Panc1 (cell line): ENCODE measurements around the gene STXBP4.

Experiments
- POLR2AphosphoS5 ChIP-seq: IDR thresholded peaks from 2 replicates; pipeline ENCODE4 v1.6.1; 2012; ENCODE audit warnings: mild to moderate bottlenecking, low read depth, low read length, moderate library complexity
- SIN3A ChIP-seq: IDR thresholded peaks from 2 replicates; pipeline ENCODE4 v1.6.1; 2012; ENCODE audit warnings: low read depth, mild to moderate bottlenecking, low read length, moderate library complexity, borderline replicate concordance; ENCODE audit not compliant: insufficient read depth
- TF ChIP-seq, protein P1 (sequence below): fragments of 450-650 bp; IDR thresholded peaks from 2 replicates; pipeline ENCODE4 v1.5.1; 2017; ENCODE audit warnings: mild to moderate bottlenecking

GRCh38 chr17:54983260-54983659 lies 14.7 kb downstream of the STXBP4 start:
- TF ChIP-seq, protein P1, sequence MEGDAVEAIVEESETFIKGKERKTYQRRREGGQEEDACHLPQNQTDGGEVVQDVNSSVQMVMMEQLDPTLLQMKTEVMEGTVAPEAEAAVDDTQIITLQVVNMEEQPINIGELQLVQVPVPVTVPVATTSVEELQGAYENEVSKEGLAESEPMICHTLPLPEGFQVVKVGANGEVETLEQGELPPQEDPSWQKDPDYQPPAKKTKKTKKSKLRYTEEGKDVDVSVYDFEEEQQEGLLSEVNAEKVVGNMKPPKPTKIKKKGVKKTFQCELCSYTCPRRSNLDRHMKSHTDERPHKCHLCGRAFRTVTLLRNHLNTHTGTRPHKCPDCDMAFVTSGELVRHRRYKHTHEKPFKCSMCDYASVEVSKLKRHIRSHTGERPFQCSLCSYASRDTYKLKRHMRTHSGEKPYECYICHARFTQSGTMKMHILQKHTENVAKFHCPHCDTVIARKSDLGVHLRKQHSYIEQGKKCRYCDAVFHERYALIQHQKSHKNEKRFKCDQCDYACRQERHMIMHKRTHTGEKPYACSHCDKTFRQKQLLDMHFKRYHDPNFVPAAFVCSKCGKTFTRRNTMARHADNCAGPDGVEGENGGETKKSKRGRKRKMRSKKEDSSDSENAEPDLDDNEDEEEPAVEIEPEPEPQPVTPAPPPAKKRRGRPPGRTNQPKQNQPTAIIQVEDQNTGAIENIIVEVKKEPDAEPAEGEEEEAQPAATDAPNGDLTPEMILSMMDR, result no peak
- TF ChIP-seq POLR2AphosphoS5 (no peak), SIN3A (no peak)
